Uterus (tissue), 2 donors: Measurements from ENCODE around the gene HOXA1.

Source experiments
- CTCF ChIP-seq, 4 experiments: fragments of 200-600 bp in 2 of 4; fragments of 450-650 bp in 2 of 4; sonication (generic) in 2 of 4; IDR thresholded peaks; one replicate each; pipeline ENCODE4 v1.5.1; 2016 to 2019; ENCODE audit warnings: antibody characterized with exemption in 4 of 4, mild to moderate bottlenecking in 2 of 4, moderate library complexity in 1 of 4
- POLR2A ChIP-seq, 2 donors: fragments of 450-650 bp; IDR thresholded peaks; one replicate each; pipeline ENCODE4 v1.6.1; 2016; ENCODE audit warnings: antibody characterized with exemption in 2 of 2, mild to moderate bottlenecking in 1 of 2, moderate library complexity in 1 of 2

GRCh38 chr7:27106901-27107240, 11.1 kb upstream of the HOXA1 start:
- no peak for TF ChIP-seq CTCF (IDR thresholded peaks at IDR 0.05)
- TF ChIP-seq POLR2A (IDR thresholded peaks at IDR 0.05), result no peak
